ENCODE data around the gene AFM. TPM values are rescaled to one million over a fixed set of nuclear protein-coding genes. Genes with fewer than 3 reads are reported as not detected.

The AFM gene
- total RNA-seq, 1 experiment from 2014 or later, result not detected

DNA sequence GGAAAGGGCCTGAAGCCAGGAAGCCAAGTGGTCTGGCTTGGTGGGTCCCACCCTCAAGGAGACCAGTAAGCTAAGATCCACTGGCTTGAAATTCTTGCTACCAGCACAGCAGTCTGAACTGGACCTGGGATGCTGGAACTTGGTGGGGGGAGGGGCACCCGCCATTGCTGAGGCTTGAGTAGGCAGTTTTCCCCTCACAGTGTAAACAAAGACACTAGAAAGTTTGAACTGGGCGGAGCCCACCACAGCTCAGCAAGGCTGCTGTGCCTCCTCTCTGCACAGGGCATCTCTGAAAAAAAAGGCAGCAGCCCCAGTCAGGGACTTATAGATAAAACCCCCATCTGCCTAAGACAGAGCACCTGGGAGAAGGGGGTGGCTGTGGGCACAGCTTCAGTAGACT lies 63.1 kb downstream of the AFM start:
- Histone ChIP-seq H3K4me2 (ENCODE audit: low read length) (no peak overlapping the region), H3K4me1 (ENCODE audit: control insufficient read depth in 1 of 2, insufficient read depth in 2 of 2, low read length in 2 of 2) (no peaks in the 10 kb centered on the region), H3K36me3 (ENCODE audit: control insufficient read depth in 1 of 2, insufficient read depth in 2 of 2, low read length in 2 of 2) (no peaks in the 10 kb centered on the region), H4K20me1 (ENCODE audit: insufficient read depth) (no peaks in the 10 kb centered on the region), H3K9me2 (ENCODE audit: insufficient read depth) (no peaks in the 10 kb centered on the region), H2AFZ (ENCODE audit: low read depth, low read length, poor library complexity, severe bottlenecking) (no peak overlapping the region), H3K9ac (ENCODE audit: low read length) (no peak overlapping the region), H3K27ac (ENCODE audit: low read depth, low read length) (no peak overlapping the region), H3K9me3 (ENCODE audit: control insufficient read depth in 1 of 2, insufficient read depth in 1 of 2, low read depth in 1 of 2, low read length in 2 of 2) (no peaks in the 10 kb centered on the region), H3K79me2 (ENCODE audit: insufficient read depth, low read length) (no peaks in the 10 kb centered on the region), H3K27me3 (ENCODE audit: insufficient read depth, low read length) (no peaks in the 10 kb centered on the region), H3K4me3 (replicated peaks in 1 of 2; ENCODE audit: low read depth in 1 of 2, low read length in 2 of 2) (no peak overlapping the region)
- no peak for DNase-seq (ENCODE audit: low read depth, low spot score)
- no TSS peak for BruUV-seq (replicated peaks)
- ChIA-PET CTCF (no interaction called here), RAD21 (ENCODE audit: low non-redundant PET in 1 of 2, low total read pairs in 2 of 2, uncharacterized antibody in 2 of 2, unreplicated experiment in 2 of 2) (no interaction called here), POLR2A (no interaction called here)
- TF ChIP-seq CBX3 (IDR thresholded peaks at IDR 0.05; ENCODE audit: low read depth), result no peak
- no peak for TF ChIP-seq RAD21 (IDR thresholded peaks at IDR 0.05; ENCODE audit: low read depth)
- TF ChIP-seq TCF7L2 (IDR thresholded peaks at IDR 0.05; ENCODE audit: borderline replicate concordance, extremely low read depth, insufficient read depth, insufficient read length), result no peak
- no peak for TF ChIP-seq POLR2AphosphoS5 (IDR thresholded peaks at IDR 0.05; ENCODE audit: low read depth, low read length)
- TF ChIP-seq, protein P1, sequence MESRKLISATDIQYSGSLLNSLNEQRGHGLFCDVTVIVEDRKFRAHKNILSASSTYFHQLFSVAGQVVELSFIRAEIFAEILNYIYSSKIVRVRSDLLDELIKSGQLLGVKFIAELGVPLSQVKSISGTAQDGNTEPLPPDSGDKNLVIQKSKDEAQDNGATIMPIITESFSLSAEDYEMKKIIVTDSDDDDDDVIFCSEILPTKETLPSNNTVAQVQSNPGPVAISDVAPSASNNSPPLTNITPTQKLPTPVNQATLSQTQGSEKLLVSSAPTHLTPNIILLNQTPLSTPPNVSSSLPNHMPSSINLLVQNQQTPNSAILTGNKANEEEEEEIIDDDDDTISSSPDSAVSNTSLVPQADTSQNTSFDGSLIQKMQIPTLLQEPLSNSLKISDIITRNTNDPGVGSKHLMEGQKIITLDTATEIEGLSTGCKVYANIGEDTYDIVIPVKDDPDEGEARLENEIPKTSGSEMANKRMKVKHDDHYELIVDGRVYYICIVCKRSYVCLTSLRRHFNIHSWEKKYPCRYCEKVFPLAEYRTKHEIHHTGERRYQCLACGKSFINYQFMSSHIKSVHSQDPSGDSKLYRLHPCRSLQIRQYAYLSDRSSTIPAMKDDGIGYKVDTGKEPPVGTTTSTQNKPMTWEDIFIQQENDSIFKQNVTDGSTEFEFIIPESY (IDR thresholded peaks at IDR 0.05; ENCODE audit: extremely low read depth, insufficient replicate concordance, low read length), result no peak
- no peak for TF ChIP-seq EZH2phosphoT487 (IDR thresholded peaks at IDR 0.05; ENCODE audit: borderline replicate concordance)
- TF ChIP-seq ELF1 (IDR thresholded peaks at IDR 0.05; ENCODE audit: borderline replicate concordance, low read depth), result no peak
- TF ChIP-seq POLR2A (IDR thresholded peaks at IDR 0.05; ENCODE audit: borderline replicate concordance, extremely low read depth, insufficient read depth, insufficient read length), result no peak
- TF ChIP-seq ZFX (IDR thresholded peaks at IDR 0.05), result no peak
- TF ChIP-seq, protein P2, sequence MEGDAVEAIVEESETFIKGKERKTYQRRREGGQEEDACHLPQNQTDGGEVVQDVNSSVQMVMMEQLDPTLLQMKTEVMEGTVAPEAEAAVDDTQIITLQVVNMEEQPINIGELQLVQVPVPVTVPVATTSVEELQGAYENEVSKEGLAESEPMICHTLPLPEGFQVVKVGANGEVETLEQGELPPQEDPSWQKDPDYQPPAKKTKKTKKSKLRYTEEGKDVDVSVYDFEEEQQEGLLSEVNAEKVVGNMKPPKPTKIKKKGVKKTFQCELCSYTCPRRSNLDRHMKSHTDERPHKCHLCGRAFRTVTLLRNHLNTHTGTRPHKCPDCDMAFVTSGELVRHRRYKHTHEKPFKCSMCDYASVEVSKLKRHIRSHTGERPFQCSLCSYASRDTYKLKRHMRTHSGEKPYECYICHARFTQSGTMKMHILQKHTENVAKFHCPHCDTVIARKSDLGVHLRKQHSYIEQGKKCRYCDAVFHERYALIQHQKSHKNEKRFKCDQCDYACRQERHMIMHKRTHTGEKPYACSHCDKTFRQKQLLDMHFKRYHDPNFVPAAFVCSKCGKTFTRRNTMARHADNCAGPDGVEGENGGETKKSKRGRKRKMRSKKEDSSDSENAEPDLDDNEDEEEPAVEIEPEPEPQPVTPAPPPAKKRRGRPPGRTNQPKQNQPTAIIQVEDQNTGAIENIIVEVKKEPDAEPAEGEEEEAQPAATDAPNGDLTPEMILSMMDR (IDR thresholded peaks at IDR 0.05 in 2 of 3, conservative IDR thresholded peaks at IDR 0.05 in 1 of 3; ENCODE audit: borderline replicate concordance in 1 of 3, insufficient read depth in 1 of 3, low read depth in 2 of 3, low read length in 2 of 3), result no peak
- TF ChIP-seq EZH2 (IDR thresholded peaks at IDR 0.05), result no peak
- TF ChIP-seq, protein P3, sequence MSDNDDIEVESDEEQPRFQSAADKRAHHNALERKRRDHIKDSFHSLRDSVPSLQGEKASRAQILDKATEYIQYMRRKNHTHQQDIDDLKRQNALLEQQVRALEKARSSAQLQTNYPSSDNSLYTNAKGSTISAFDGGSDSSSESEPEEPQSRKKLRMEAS (IDR thresholded peaks at IDR 0.05), result no peak
- no peak for TF ChIP-seq SIN3A (IDR thresholded peaks at IDR 0.05; ENCODE audit: low read depth)
- TF ChIP-seq, protein P4, sequence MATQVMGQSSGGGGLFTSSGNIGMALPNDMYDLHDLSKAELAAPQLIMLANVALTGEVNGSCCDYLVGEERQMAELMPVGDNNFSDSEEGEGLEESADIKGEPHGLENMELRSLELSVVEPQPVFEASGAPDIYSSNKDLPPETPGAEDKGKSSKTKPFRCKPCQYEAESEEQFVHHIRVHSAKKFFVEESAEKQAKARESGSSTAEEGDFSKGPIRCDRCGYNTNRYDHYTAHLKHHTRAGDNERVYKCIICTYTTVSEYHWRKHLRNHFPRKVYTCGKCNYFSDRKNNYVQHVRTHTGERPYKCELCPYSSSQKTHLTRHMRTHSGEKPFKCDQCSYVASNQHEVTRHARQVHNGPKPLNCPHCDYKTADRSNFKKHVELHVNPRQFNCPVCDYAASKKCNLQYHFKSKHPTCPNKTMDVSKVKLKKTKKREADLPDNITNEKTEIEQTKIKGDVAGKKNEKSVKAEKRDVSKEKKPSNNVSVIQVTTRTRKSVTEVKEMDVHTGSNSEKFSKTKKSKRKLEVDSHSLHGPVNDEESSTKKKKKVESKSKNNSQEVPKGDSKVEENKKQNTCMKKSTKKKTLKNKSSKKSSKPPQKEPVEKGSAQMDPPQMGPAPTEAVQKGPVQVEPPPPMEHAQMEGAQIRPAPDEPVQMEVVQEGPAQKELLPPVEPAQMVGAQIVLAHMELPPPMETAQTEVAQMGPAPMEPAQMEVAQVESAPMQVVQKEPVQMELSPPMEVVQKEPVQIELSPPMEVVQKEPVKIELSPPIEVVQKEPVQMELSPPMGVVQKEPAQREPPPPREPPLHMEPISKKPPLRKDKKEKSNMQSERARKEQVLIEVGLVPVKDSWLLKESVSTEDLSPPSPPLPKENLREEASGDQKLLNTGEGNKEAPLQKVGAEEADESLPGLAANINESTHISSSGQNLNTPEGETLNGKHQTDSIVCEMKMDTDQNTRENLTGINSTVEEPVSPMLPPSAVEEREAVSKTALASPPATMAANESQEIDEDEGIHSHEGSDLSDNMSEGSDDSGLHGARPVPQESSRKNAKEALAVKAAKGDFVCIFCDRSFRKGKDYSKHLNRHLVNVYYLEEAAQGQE (IDR thresholded peaks at IDR 0.05; ENCODE audit: low read depth), result no peak
- TF ChIP-seq CEBPB (IDR thresholded peaks at IDR 0.05; ENCODE audit: low read depth), result no peak
- no peak for TF ChIP-seq SP1 (IDR thresholded peaks at IDR 0.05; ENCODE audit: low read depth)
- TF ChIP-seq, protein P5, sequence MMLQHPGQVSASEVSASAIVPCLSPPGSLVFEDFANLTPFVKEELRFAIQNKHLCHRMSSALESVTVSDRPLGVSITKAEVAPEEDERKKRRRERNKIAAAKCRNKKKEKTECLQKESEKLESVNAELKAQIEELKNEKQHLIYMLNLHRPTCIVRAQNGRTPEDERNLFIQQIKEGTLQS (IDR thresholded peaks at IDR 0.05), result no peak
- no peak for ATAC-seq
- intact Hi-C loops (cut with micrococcal nuclease), result no loop called here

Measured in HCT116 (cell line).